Measurements from ENCODE around the gene CD2.

- TF ChIP-seq EP300 (IDR thresholded peaks at IDR 0.05) (no peak), CTCF (IDR thresholded peaks at IDR 0.05) (peak; percentile 19 to 66 (median 58)), POLR2AphosphoS5 (IDR thresholded peaks at IDR 0.05) (no peak)
Measured at GRCh38 chr1:116724765-116725375, 29.4 kb upstream of the CD2 start.
